IMR-90 (cell line): ENCODE measurements around the gene UFC1. TPM values are rescaled to one million over a fixed set of nuclear protein-coding genes. Genes with fewer than 3 reads are reported as not detected.

Source experiments
- ATAC-seq: fragments of 200-7000 bp; cut with Tn5 transposase; 2 replicates; pipeline ENCODE4 v1.9.1; 2020; ENCODE audit warnings: low read depth, mild to moderate bottlenecking, moderate library complexity
- BruUV-seq: library from RNA; stranded (reverse); fragments of 400-500 nt; replicated peaks from 2 replicates; lab custom pipeline; 2021; lab: Mats Ljungman, UMichigan
- CTCF ChIA-PET: fragments of 300-600 bp; formaldehyde crosslinking; extraction: SDS; loops from one replicate; lab custom pipeline; 2021; ENCODE audit warnings: antibody characterized with exemption; lab: Yijun Ruan, JAX
- POLR2A ChIA-PET: fragments of 300-600 bp; sonication (Branson Sonifier 250); formaldehyde crosslinking; loops from one replicate; lab custom pipeline; 2022; ENCODE audit warnings: antibody characterized with exemption; ENCODE audit not compliant: unreplicated experiment; lab: Charles Lee
- DNase-seq: peaks from one replicate; pipeline ENCODE4 v3.0.0; 2013
- H2AFZ ChIP-seq: replicated peaks from 2 replicates; pipeline ENCODE3; 2013; ENCODE audit warnings: low read length, mild to moderate bottlenecking; ENCODE audit not compliant: poor library complexity
- H2AK5ac ChIP-seq: 2 replicates; pipeline ENCODE4 v1.6.1; 2013; ENCODE audit warnings: low read depth, low read length, inconsistent platforms
- H2AK9ac ChIP-seq: replicated peaks from 2 replicates; pipeline ENCODE3; 2013; ENCODE audit warnings: mild to moderate bottlenecking, low read depth, low read length, moderate library complexity; ENCODE audit not compliant: poor library complexity
- H2BK120ac ChIP-seq: 2 replicates; pipeline ENCODE4 v1.6.1; 2013; ENCODE audit warnings: low read depth, low read length, inconsistent platforms
- H2BK15ac ChIP-seq: 3 replicates; pipeline ENCODE4 v1.6.1; 2013; ENCODE audit warnings: low read depth, low read length, inconsistent platforms
- H2BK20ac ChIP-seq: 2 replicates; pipeline ENCODE4 v1.6.1; 2013; ENCODE audit warnings: low read depth, mild to moderate bottlenecking, inconsistent platforms, low read length, moderate library complexity
- H2BK5ac ChIP-seq: 2 replicates; pipeline ENCODE4 v1.6.1; 2013; ENCODE audit warnings: mild to moderate bottlenecking, low read depth, low read length, inconsistent platforms; ENCODE audit not compliant: poor library complexity, severe bottlenecking
- H3K14ac ChIP-seq: replicated peaks from 2 replicates; pipeline ENCODE4 v1.6.1; 2013; ENCODE audit warnings: low read depth, low read length, inconsistent platforms
- H3K18ac ChIP-seq: 2 replicates; pipeline ENCODE4 v1.6.1; 2013; ENCODE audit warnings: low read depth, low read length, control low read depth
- H3K23ac ChIP-seq: 2 replicates; pipeline ENCODE4 v1.6.1; 2013; ENCODE audit warnings: low read depth, low read length, inconsistent platforms
- H3K27ac ChIP-seq: 2 replicates; pipeline ENCODE4 v1.5.1; 2013; ENCODE audit warnings: mild to moderate bottlenecking, control low read depth, low read length; ENCODE audit not compliant: insufficient read depth
- H3K27me3 ChIP-seq: 2 replicates; pipeline ENCODE4 v1.6.1; 2013; ENCODE audit warnings: low read length; ENCODE audit not compliant: control insufficient read depth, insufficient read depth
- H3K36me3 ChIP-seq: 2 replicates; pipeline ENCODE4 v1.6.1; 2013; ENCODE audit warnings: low read length, mixed read lengths; ENCODE audit not compliant: control insufficient read depth, insufficient read depth
- H3K4ac ChIP-seq: 2 replicates; pipeline ENCODE4 v1.6.1; 2013; ENCODE audit warnings: low read depth, low read length, inconsistent platforms
- H3K4me1 ChIP-seq: 2 replicates; pipeline ENCODE4 v1.6.1; 2013; ENCODE audit warnings: low read length, mixed read lengths; ENCODE audit not compliant: control insufficient read depth, insufficient read depth
- H3K4me2 ChIP-seq: 2 replicates; pipeline ENCODE4 v1.6.1; 2013; ENCODE audit warnings: low read depth, mild to moderate bottlenecking, control low read depth, low read length, moderate library complexity
- H3K4me3 ChIP-seq: 2 replicates; pipeline ENCODE4 v1.5.1; 2013; ENCODE audit warnings: low read depth, mild to moderate bottlenecking, control low read depth, low read length, moderate library complexity; ENCODE audit not compliant: insufficient read depth
- H3K56ac ChIP-seq: 2 replicates; pipeline ENCODE4 v1.6.1; 2013; ENCODE audit warnings: low read length, inconsistent platforms; ENCODE audit not compliant: insufficient read depth; ENCODE audit errors: extremely low read depth
- H3K79me1 ChIP-seq, 2 experiments: 2 replicates each; pipeline ENCODE4 v1.6.1; 2013; ENCODE audit warnings: low read length in 2 of 2, inconsistent platforms in 1 of 2, low read depth in 1 of 2
- H3K9ac ChIP-seq: 2 replicates; pipeline ENCODE4 v1.6.1; 2013; ENCODE audit warnings: low read depth, low read length, control low read depth
- H3K9me1 ChIP-seq: 2 replicates; pipeline ENCODE4 v1.6.1; 2013; ENCODE audit warnings: low read length, inconsistent platforms; ENCODE audit not compliant: insufficient read depth
- H3K9me3 ChIP-seq: 2 replicates; pipeline ENCODE4 v1.6.1; 2013; ENCODE audit warnings: low read length; ENCODE audit not compliant: control insufficient read depth, insufficient read depth
- H4K20me1 ChIP-seq: 2 replicates; pipeline ENCODE4 v1.6.1; 2013; ENCODE audit warnings: low read length, inconsistent platforms; ENCODE audit not compliant: insufficient read depth
- H4K5ac ChIP-seq: 2 replicates; pipeline ENCODE4 v1.6.1; 2013; ENCODE audit warnings: mild to moderate bottlenecking, low read depth, low read length, control low read depth
- H4K8ac ChIP-seq, 2 experiments: 2 replicates each; pipeline ENCODE4 v1.6.1; 2013; ENCODE audit warnings: low read depth in 2 of 2, low read length in 2 of 2, control low read depth in 1 of 2, inconsistent platforms in 1 of 2
- H4K91ac ChIP-seq: 2 replicates; pipeline ENCODE4 v1.6.1; 2013; ENCODE audit warnings: low read depth, low read length, inconsistent platforms; ENCODE audit not compliant: insufficient read depth
- BHLHE40 ChIP-seq: fragments of 150-350 bp; IDR thresholded peaks from 2 replicates; pipeline ENCODE4 v1.6.1; 2016; ENCODE audit warnings: mild to moderate bottlenecking, low read depth, low read length
- CHD1 ChIP-seq: IDR thresholded peaks from 2 replicates; pipeline ENCODE4 v1.6.1; 2012; ENCODE audit warnings: low read depth, low read length, improper control_type of control experiment
- ELK1 ChIP-seq: fragments of 150-350 bp; IDR thresholded peaks from 2 replicates; pipeline ENCODE4 v1.6.1; 2016; ENCODE audit warnings: low read depth, mild to moderate bottlenecking, low read length, moderate library complexity, borderline replicate concordance
- FOS ChIP-seq: fragments of 150-350 bp; IDR thresholded peaks from 2 replicates; pipeline ENCODE4 v1.6.1; 2016; ENCODE audit warnings: low read depth, low read length
- MAFK ChIP-seq: IDR thresholded peaks from 2 replicates; pipeline ENCODE4 v1.6.1; 2012; ENCODE audit warnings: low read depth, low read length, improper control_type of control experiment
- MAZ ChIP-seq: IDR thresholded peaks from 2 replicates; pipeline ENCODE4 v1.6.1; 2012; ENCODE audit warnings: low read depth, mild to moderate bottlenecking, low read length, improper control_type of control experiment, moderate library complexity, borderline replicate concordance
- MXI1 ChIP-seq: IDR thresholded peaks from 2 replicates; pipeline ENCODE4 v1.6.1; 2012; ENCODE audit warnings: low read depth, mild to moderate bottlenecking, low read length, moderate library complexity, borderline replicate concordance
- NFE2L2 ChIP-seq: fragments of 150-350 bp; IDR thresholded peaks from 2 replicates; pipeline ENCODE4 v1.6.1; 2016; ENCODE audit warnings: low read depth, mild to moderate bottlenecking, low read length
- POLR2A ChIP-seq: IDR thresholded peaks from 2 replicates; pipeline ENCODE4 v1.6.1; 2012; ENCODE audit warnings: mild to moderate bottlenecking, low read depth, low read length
- RAD21 ChIP-seq: IDR thresholded peaks from 2 replicates; pipeline ENCODE4 v1.6.1; 2012; ENCODE audit warnings: low read length, improper control_type of control experiment
- RCOR1 ChIP-seq: IDR thresholded peaks from 2 replicates; pipeline ENCODE4 v1.6.1; 2012; ENCODE audit warnings: mild to moderate bottlenecking, low read length, improper control_type of control experiment; ENCODE audit not compliant: insufficient replicate concordance
- SMC3 ChIP-seq: fragments of 150-350 bp; IDR thresholded peaks from 2 replicates; pipeline ENCODE4 v1.6.1; 2016; ENCODE audit warnings: low read depth, mild to moderate bottlenecking, antibody characterized with exemption, low read length, moderate library complexity
- USF2 ChIP-seq: fragments of 150-350 bp; IDR thresholded peaks from 2 replicates; pipeline ENCODE4 v1.6.1; 2017; ENCODE audit warnings: mild to moderate bottlenecking, antibody characterized with exemption, low read length, low read depth
- WGBS, 2 experiments: methylation state at CpG; one replicate each; pipeline versions ENCODE4 v1.1.5 to v1.1.7; 2013; ENCODE audit warnings: missing lambda C conversion rate in 2 of 2; ENCODE audit not compliant: insufficient read length in 1 of 2; ENCODE audit errors: extremely low coverage in 2 of 2; 5-methylcytosine and 5-hydroxymethylcytosine counted together
- dilution Hi-C: fragments of 300-500 bp; cut with HindIII; formaldehyde crosslinking; loops from one replicate; pipeline ENCODE4 v1.14.3; 2018; ENCODE audit warnings: low sequenced_read_pairs; ENCODE audit not compliant: unreplicated experiment
- in situ Hi-C: fragments of 300-500 bp; cut with MboI; formaldehyde crosslinking; loops from 3 replicates; pipeline ENCODE4 v1.14.3; 2019; ENCODE audit warnings: low sequenced_read_pairs, inconsistent platforms, mixed read lengths
- intact Hi-C: fragments of 100-400 bp; cut with micrococcal nuclease; formaldehyde crosslinking; loops from 2 replicates; pipeline ENCODE4 v1.10.0; 2022
- polyA plus RNA-seq, 3 experiments: library from polyadenylated mRNA; depleted of rRNA; stranded (reverse); fragments of >200 nt; gene quantifications; 2 replicates each; pipeline ENCODE4 v1.2.3, GENCODE V29; 2012; ENCODE audit warnings: low replicate concordance in 1 of 3
- total RNA-seq: library from RNA; depleted of rRNA; stranded (reverse); fragments of >200 nt; gene quantifications from 2 replicates; pipeline ENCODE4 v1.2.3, GENCODE V29; 2012

The UFC1 gene
- total and polyA plus RNA-seq, 2 of the 4 experiments (the other 2 are of a cell fraction), result 134 to 140 TPM

DNA sequence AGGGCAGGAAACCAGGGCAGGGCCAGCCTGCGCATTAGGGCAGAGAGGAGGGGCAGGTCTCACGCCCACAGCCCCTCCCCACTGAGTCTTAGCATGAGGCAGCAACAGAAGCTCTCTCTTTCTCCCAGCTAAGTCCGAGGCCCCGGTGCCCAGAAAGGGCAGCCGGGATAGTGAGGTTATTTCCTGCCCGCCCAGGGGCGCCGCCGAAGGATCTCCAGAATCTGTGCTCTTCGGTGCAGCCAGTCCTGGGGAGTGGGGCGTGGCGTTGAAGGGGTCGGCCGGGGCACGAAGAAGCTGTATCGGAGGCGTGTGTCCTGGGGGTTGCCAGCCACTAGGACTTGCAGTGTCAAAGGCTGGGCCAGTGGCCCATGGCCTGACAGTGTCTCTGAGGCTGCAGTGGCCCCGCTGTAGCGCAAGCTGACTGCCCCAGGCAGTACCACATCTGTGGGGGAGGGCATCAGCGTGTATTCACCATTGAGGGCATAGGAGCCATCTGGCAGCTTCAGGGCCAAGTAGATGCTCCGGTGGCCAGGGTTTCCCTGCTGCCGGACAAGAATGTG lies 37.3 kb downstream of the UFC1 start:
- in situ Hi-C loops, result no loop called here
- no peak overlapping the region for H2BK20ac ChIP-seq

More for the DNA sequence above, 37.3 kb downstream of the UFC1 start:
- CTCF ChIA-PET, result interaction anchor here (1.3 kb wide), 1 partner anchor 35 kb away, joined by 8 read pairs; the partner anchor contains the start of gene TOMM40L
- no peak overlapping the region for H4K91ac ChIP-seq
- H3K18ac ChIP-seq, result no peak overlapping the region
- no peak overlapping the region for H2AK5ac ChIP-seq
- dilution Hi-C loops (no loop called here), intact Hi-C loops (no loop called here)
- H3K56ac ChIP-seq, result no peak overlapping the region
- ATAC-seq (no peak), DNase-seq (no peak)
- no peak overlapping the region for H2AFZ ChIP-seq
- H3K27ac ChIP-seq, result no peak overlapping the region
- no peak overlapping the region for H2BK120ac ChIP-seq
- no peaks in the 10 kb centered on the region for H4K20me1 ChIP-seq
- no peak overlapping the region for H2AK9ac ChIP-seq
- WGBS, 2 experiments, result 71% methylated on average over 13 of the region's 22 CpGs; no CpG with 5 or more reads in 1 of the 2 experiments
- no peak overlapping the region for H3K9ac ChIP-seq
- no peak overlapping the region for H3K4me3 ChIP-seq
- no peak overlapping the region for H3K4me2 ChIP-seq
- no peaks in the 10 kb centered on the region for H3K27me3 ChIP-seq
- no peak for TF ChIP-seq MAFK
- TF ChIP-seq POLR2A, result no peak
- TF ChIP-seq USF2, result no peak
- TF ChIP-seq NFE2L2, result no peak
- TF ChIP-seq MAZ, result no peak
- no peak for TF ChIP-seq RAD21
- no peak for TF ChIP-seq RCOR1
- TF ChIP-seq BHLHE40, result no peak
- no peak for TF ChIP-seq SMC3
- TF ChIP-seq FOS, result no peak
- TF ChIP-seq MXI1, result no peak
- no peak for TF ChIP-seq ELK1
- TF ChIP-seq CHD1, result no peak
- POLR2A ChIA-PET, result no interaction called here
- H3K4ac ChIP-seq, result no peak overlapping the region
- H3K36me3 ChIP-seq, result no peaks in the 10 kb centered on the region
- H4K8ac ChIP-seq, result no peak overlapping the region
- no peaks in the 10 kb centered on the region for H3K4me1 ChIP-seq
- no peaks in the 10 kb centered on the region for H3K9me3 ChIP-seq
- H3K9me1 ChIP-seq, result no peaks in the 10 kb centered on the region
- no peaks in the 10 kb centered on the region for H3K79me1 ChIP-seq
- H4K5ac ChIP-seq, result no peak overlapping the region
- no peak overlapping the region for H3K14ac ChIP-seq
- no peak overlapping the region for H3K23ac ChIP-seq
- no TSS peak for BruUV-seq
- H2BK15ac ChIP-seq, result no peak overlapping the region
- no peak overlapping the region for H2BK5ac ChIP-seq
